Erythroblast (primary cell): Measurements from ENCODE around the gene THEM5.

Experiments used
- GATA1 ChIP-seq: IDR thresholded peaks from 2 replicates; pipeline ENCODE4 v1.6.1; 2011; ENCODE audit warnings: low read depth, mild to moderate bottlenecking, control low read depth, low read length, moderate library complexity
- POLR2A ChIP-seq: IDR thresholded peaks from 2 replicates; pipeline ENCODE4 v1.6.1; 2011; ENCODE audit warnings: mild to moderate bottlenecking, low read length

- no peak for TF ChIP-seq POLR2A
- TF ChIP-seq GATA1 = no peak
Observed at GRCh38 chr1:151820940-151821339, 32.6 kb downstream of the THEM5 start.
